Measurements from ENCODE around the gene DCTN4. TPM values are rescaled to one million over a fixed set of nuclear protein-coding genes. Genes with fewer than 3 reads are reported as not detected.

The DCTN4 gene
- total RNA-seq, 5 donors from 2014 or later (not counting 1 experiment from before 2014, with no cell fraction given): 36.9 to 79.8 (median 38.4) TPM

DNA sequence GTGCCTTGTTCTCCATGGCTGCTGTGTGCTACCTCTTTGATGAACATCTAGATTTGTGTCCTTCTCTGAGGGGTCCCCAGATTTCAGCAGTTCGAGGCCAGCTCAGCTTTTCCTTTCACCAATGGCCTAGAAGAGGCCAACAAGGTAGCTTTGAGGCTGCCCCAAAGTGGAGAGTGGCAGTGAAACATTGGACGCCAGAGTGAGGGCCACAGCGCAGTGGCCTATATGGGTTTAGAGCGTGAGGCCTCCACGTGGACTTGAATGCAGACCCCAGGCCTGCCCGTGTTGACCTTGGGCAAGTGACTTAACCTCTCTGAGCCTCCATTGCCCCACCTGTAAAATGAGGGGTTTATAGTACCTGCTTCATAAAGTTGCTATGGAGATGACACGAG, 85.9 kb downstream of the DCTN4 start:
- H3K4me3 Mint-ChIP-seq: peak overlapping the region in 2 of 3 donors; percentile 76 to 77
- no peak overlapping the region for H3K4me3 ChIP-seq (ENCODE audit: control insufficient read depth in 1 of 2, extremely low read depth in 1 of 2, low read length in 1 of 2)
- DNase-seq (no peak), ATAC-seq (replicated peaks in 1 of 4) (no peak)
- H3K27me3 Mint-ChIP-seq: peaks cover 12 to 24% of the 10 kb centered on the region in 2 donors
- peaks cover 0 to 19% of the 10 kb centered on the region in 2 experiments for H3K4me1 ChIP-seq (ENCODE audit: control insufficient read depth in 1 of 2, extremely low read depth in 1 of 2, insufficient read depth in 2 of 2, low read length in 2 of 2)
- no peaks in the 10 kb centered on the region for H3K36me3 ChIP-seq (ENCODE audit: control insufficient read depth in 2 of 2, extremely low read depth in 1 of 2, insufficient read depth in 1 of 2, low read length in 1 of 2)
- peaks cover 0 to 44% of the 10 kb centered on the region in 2 experiments for H3K27me3 ChIP-seq (replicated peaks in 1 of 2; ENCODE audit: control insufficient read depth in 2 of 2, extremely low read depth in 1 of 2, insufficient read depth in 2 of 2, low read length in 1 of 2)
- H3K4me1 Mint-ChIP-seq: peaks cover 0 to 17% (median 12%) of the 10 kb centered on the region in 3 donors
- ChIA-PET POLR2A (interaction anchor here in 1 of 2 donors (0.6 kb wide), 1 partner anchor 15 kb away, joined by 3 read pairs; no protein-coding TSS in a partner anchor), CTCF (no interaction called here)
- no peak overlapping the region for H3K27ac ChIP-seq (ENCODE audit: low read length)
- WGBS (ENCODE audit: insufficient coverage): 29% methylated on average over 1 of the region's 7 CpGs
- no peaks in the 10 kb centered on the region for H3K36me3 Mint-ChIP-seq
- no peak overlapping the region for H3K27ac Mint-ChIP-seq
- H3K9me3 Mint-ChIP-seq: no peaks in the 10 kb centered on the region
- H3K9me3 ChIP-seq: no peaks in the 10 kb centered on the region

DNA sequence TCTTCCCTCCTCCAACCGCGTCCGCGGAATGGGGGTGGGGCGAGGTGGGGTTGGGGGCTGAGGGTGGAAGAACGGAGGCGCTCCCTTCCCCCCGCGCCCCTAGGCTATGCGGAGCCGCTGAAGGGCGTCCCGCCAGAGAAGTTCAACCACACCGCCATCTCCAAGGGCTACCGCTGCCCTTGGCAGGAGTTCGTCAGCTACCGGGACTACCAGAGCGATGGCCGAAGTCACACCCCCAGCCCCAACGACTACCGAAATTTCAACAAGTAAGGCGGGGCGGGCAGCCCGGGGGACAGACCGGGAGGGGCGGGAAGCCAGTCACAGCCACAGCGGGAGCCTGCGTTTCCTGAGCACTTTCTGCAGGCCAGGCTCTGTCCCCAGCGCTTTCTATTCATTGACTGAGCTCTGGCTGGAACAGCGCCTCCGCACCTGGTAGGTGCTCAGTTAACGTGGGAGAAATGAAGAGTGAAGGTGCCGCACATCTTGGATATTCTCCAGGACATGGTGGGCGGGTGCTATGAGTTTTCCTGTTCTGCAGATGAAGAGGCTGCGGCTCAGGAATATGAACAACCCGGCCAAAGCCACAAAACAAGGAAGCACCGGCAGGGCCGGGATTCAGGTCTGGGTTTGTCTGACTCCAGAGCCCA, 86.5 kb downstream of the DCTN4 start:
- ChIA-PET CTCF (no interaction called here), POLR2A (interaction anchor here in 1 of 2 donors (0.6 kb wide), 1 partner anchor 14 kb away, joined by 3 read pairs; no protein-coding TSS in a partner anchor)
- Mint-ChIP-seq H3K4me3 (peak overlapping the region; percentile 76 to 77 (median 76)), H3K36me3 (no peaks in the 10 kb centered on the region), H3K4me1 (peaks cover 0 to 17% (median 12%) of the 10 kb centered on the region in 3 donors), H3K9me3 (no peaks in the 10 kb centered on the region), H3K27me3 (peaks cover 12 to 24% of the 10 kb centered on the region in 2 donors), H3K27ac (no peak overlapping the region)
- Histone ChIP-seq H3K9me3 (no peaks in the 10 kb centered on the region), H3K36me3 (ENCODE audit: control insufficient read depth in 2 of 2, extremely low read depth in 1 of 2, insufficient read depth in 1 of 2, low read length in 1 of 2) (no peaks in the 10 kb centered on the region), H3K27ac (ENCODE audit: low read length) (no peak overlapping the region), H3K27me3 (replicated peaks in 1 of 2; ENCODE audit: control insufficient read depth in 2 of 2, extremely low read depth in 1 of 2, insufficient read depth in 2 of 2, low read length in 1 of 2) (peaks cover 0 to 44% of the 10 kb centered on the region in 2 experiments), H3K4me1 (ENCODE audit: control insufficient read depth in 1 of 2, extremely low read depth in 1 of 2, insufficient read depth in 2 of 2, low read length in 2 of 2) (peaks cover 0 to 19% of the 10 kb centered on the region in 2 experiments), H3K4me3 (ENCODE audit: control insufficient read depth in 1 of 2, extremely low read depth in 1 of 2, low read length in 1 of 2) (peak overlapping the region; percentile 49 to 72)
- ATAC-seq (replicated peaks in 1 of 4) (peak; percentile 67 to 80 (median 75)), DNase-seq (peak in 13 of 35 experiments; percentile 9 to 35 (median 18))
- 10% methylated on average over 31 of the region's 38 CpGs for WGBS (ENCODE audit: insufficient coverage)

DNA sequence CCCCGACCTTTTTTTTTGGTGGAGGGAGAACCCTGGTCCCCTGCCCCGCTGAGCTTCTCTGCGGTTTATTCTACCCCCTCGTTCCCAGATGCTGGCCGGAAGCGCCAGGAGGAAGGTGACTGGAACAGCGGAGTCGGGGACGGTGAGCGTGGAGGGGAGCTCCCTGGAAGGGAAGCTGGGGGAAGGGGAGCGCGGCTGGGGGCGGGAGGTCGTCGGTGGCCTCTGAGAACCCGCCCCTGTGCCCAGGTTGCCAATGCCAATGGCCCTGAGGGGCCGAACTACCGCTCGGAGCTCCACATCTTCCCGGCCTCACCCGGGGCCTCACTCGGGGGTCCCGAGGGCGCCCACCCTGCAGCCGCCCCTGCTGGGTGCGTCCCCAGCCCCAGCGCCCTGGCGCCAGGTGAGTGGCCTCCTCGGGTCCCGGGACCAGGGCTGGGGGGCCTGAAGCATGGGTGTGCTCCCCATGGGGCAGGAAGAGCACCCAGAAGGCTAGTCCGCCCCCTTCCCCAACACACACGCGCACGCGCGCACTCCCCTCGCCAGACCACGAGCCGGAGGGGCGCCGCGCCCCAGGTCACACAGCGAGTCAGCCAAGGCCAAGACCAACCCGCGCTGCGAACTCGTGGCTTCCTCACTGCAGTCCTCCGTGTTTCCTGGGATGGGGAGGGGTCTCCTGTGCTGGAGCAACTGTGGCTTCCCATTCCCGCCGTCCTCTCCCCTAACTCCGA, 87.1 kb downstream of the DCTN4 start:
- peak in 5 of 35 experiments; percentile 11 to 22 (median 18) for DNase-seq
- CTCF ChIA-PET: interaction anchor here in 1 of 2 donors (1.0 kb wide), 1 partner anchor 175 kb away, joined by 3 read pairs; the partner anchor contains the start of gene IRGM
- Mint-ChIP-seq H3K9me3 (no peaks in the 10 kb centered on the region), H3K4me3 (peak overlapping the region; percentile 76 to 77 (median 76)), H3K4me1 (peaks cover 0 to 17% (median 12%) of the 10 kb centered on the region in 3 donors), H3K27ac (no peak overlapping the region), H3K27me3 (peaks cover 12 to 24% of the 10 kb centered on the region in 2 donors), H3K36me3 (no peaks in the 10 kb centered on the region)
- Histone ChIP-seq H3K27me3 (replicated peaks in 1 of 2; ENCODE audit: control insufficient read depth in 2 of 2, extremely low read depth in 1 of 2, insufficient read depth in 2 of 2, low read length in 1 of 2) (peaks cover 0 to 47% of the 10 kb centered on the region in 2 experiments), H3K27ac (ENCODE audit: low read length) (no peak overlapping the region), H3K4me1 (ENCODE audit: control insufficient read depth in 1 of 2, extremely low read depth in 1 of 2, insufficient read depth in 2 of 2, low read length in 2 of 2) (peaks cover 0 to 19% of the 10 kb centered on the region in 2 experiments), H3K4me3 (ENCODE audit: control insufficient read depth in 1 of 2, extremely low read depth in 1 of 2, low read length in 1 of 2) (peak overlapping the region; percentile 49 to 72), H3K36me3 (ENCODE audit: control insufficient read depth in 2 of 2, extremely low read depth in 1 of 2, insufficient read depth in 1 of 2, low read length in 1 of 2) (no peaks in the 10 kb centered on the region), H3K9me3 (no peaks in the 10 kb centered on the region)
- POLR2A ChIA-PET: interaction anchor here in 1 of 2 donors (0.6 to 0.7 kb wide), 2 partner anchors 27 to 410 kb away, joined by 3 to 5 read pairs; no protein-coding TSS in a partner anchor
- WGBS (ENCODE audit: insufficient coverage): 5% methylated on average over 34 of the region's 51 CpGs
- peak; percentile 48 to 65 (median 58) for ATAC-seq (replicated peaks in 1 of 4)

DNA sequence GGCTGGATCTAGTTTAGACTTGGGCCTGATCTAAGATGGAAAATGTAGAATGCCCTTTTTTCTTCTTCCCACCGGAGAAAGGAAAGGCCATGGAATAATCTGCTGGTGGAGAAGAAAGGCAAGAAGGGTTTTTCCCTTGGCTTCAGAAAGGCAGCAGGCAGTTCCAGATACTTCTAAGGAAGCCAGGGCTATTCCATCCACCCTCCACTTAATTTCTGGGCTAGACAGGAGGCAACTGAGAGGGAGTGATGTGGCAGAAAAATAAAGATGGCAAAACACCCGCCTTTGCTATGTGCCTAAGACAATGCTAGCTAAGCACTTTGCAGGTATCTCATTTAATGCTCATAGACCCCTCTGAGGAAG, 87.9 kb downstream of the DCTN4 start:
- Histone ChIP-seq H3K9me3 (no peaks in the 10 kb centered on the region), H3K27ac (ENCODE audit: low read length) (no peak overlapping the region), H3K4me1 (ENCODE audit: control insufficient read depth in 1 of 2, extremely low read depth in 1 of 2, insufficient read depth in 2 of 2, low read length in 2 of 2) (peaks cover 0 to 19% of the 10 kb centered on the region in 2 experiments), H3K27me3 (replicated peaks in 1 of 2; ENCODE audit: control insufficient read depth in 2 of 2, extremely low read depth in 1 of 2, insufficient read depth in 2 of 2, low read length in 1 of 2) (peaks cover 0 to 48% of the 10 kb centered on the region in 2 experiments), H3K4me3 (ENCODE audit: control insufficient read depth in 1 of 2, extremely low read depth in 1 of 2, low read length in 1 of 2) (no peak overlapping the region), H3K36me3 (ENCODE audit: control insufficient read depth in 2 of 2, extremely low read depth in 1 of 2, insufficient read depth in 1 of 2, low read length in 1 of 2) (no peaks in the 10 kb centered on the region)
- no peaks in the 10 kb centered on the region for H3K36me3 Mint-ChIP-seq
- ChIA-PET POLR2A (interaction anchor here in 1 of 2 donors (0.6 kb wide), 1 partner anchor 27 kb away, joined by 5 read pairs; no protein-coding TSS in a partner anchor), CTCF (interaction anchor here (0.6 to 1.0 kb wide), 2 partner anchors 26 to 176 kb away, joined by 3 to 5 read pairs; partner anchors contain the start of gene IRGM (in 1 of the 2))
- H3K4me3 Mint-ChIP-seq: peak overlapping the region; percentile 52 to 76 (median 61)
- peaks cover 12 to 24% of the 10 kb centered on the region in 2 donors for H3K27me3 Mint-ChIP-seq
- H3K9me3 Mint-ChIP-seq: no peaks in the 10 kb centered on the region
- no peak for ATAC-seq (replicated peaks in 1 of 4)
- peaks cover 0 to 17% (median 12%) of the 10 kb centered on the region in 3 donors for H3K4me1 Mint-ChIP-seq
- no peak overlapping the region for H3K27ac Mint-ChIP-seq
- no peak for DNase-seq
- no CpG with 5 or more reads among the region's 2 CpGs for WGBS (ENCODE audit: insufficient coverage)

DNA sequence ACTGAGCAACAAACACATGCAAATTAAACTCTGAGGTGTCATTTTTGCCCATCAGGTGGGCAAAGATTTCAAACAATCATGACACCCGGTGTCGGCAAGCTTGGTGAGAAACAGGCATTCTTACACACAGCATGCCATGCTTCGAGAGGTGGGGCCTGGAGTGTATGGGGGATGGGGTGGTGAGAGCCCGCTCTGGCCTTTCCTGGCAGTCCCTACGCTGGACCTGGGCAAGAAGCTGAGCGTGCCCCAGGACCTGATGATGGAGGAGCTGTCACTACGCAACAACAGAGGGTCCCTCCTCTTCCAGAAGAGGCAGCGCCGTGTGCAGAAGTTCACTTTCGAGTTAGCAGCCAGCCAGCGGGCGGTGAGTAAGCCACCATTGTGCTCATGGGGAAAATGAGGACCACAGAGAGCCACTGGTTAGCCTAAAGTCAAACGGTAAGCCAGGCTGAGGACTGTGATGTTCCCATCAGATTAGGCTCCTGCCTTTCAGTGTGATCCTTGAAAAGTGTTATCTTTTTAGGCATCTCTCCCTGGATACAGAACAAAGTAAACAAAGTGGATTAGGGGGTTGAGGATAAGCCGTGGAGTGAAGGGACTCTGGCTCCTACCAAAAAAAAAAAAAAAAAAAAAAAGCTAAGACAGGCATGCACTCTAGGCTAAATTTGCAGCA, 88.4 kb downstream of the DCTN4 start:
- ChIA-PET CTCF (interaction anchor here in 1 of 2 donors (0.6 kb wide), 1 partner anchor 25 kb away, joined by 5 read pairs; no protein-coding TSS in a partner anchor), POLR2A (no interaction called here)
- Mint-ChIP-seq H3K27me3 (peaks cover 12 to 24% of the 10 kb centered on the region in 2 donors), H3K36me3 (no peaks in the 10 kb centered on the region), H3K27ac (no peak overlapping the region), H3K9me3 (no peaks in the 10 kb centered on the region), H3K4me1 (peaks cover 0 to 17% (median 12%) of the 10 kb centered on the region in 3 donors), H3K4me3 (peak overlapping the region; percentile 52 to 76 (median 61))
- DNase-seq: no peak
- no peak overlapping the region for H3K27ac ChIP-seq (ENCODE audit: low read length)
- peaks cover 0 to 48% of the 10 kb centered on the region in 2 experiments for H3K27me3 ChIP-seq (replicated peaks in 1 of 2; ENCODE audit: control insufficient read depth in 2 of 2, extremely low read depth in 1 of 2, insufficient read depth in 2 of 2, low read length in 1 of 2)
- H3K36me3 ChIP-seq (ENCODE audit: control insufficient read depth in 2 of 2, extremely low read depth in 1 of 2, insufficient read depth in 1 of 2, low read length in 1 of 2): no peaks in the 10 kb centered on the region
- H3K9me3 ChIP-seq: no peaks in the 10 kb centered on the region
- 93% methylated on average over 8 of the region's 14 CpGs for WGBS (ENCODE audit: insufficient coverage)
- H3K4me3 ChIP-seq (ENCODE audit: control insufficient read depth in 1 of 2, extremely low read depth in 1 of 2, low read length in 1 of 2): no peak overlapping the region
- ATAC-seq (replicated peaks in 1 of 4): no peak
- H3K4me1 ChIP-seq (ENCODE audit: control insufficient read depth in 1 of 2, extremely low read depth in 1 of 2, insufficient read depth in 2 of 2, low read length in 2 of 2): peaks cover 0 to 19% of the 10 kb centered on the region in 2 experiments
